Measurements from ENCODE around the gene DUSP2.

- TF ChIP-seq, protein P1, sequence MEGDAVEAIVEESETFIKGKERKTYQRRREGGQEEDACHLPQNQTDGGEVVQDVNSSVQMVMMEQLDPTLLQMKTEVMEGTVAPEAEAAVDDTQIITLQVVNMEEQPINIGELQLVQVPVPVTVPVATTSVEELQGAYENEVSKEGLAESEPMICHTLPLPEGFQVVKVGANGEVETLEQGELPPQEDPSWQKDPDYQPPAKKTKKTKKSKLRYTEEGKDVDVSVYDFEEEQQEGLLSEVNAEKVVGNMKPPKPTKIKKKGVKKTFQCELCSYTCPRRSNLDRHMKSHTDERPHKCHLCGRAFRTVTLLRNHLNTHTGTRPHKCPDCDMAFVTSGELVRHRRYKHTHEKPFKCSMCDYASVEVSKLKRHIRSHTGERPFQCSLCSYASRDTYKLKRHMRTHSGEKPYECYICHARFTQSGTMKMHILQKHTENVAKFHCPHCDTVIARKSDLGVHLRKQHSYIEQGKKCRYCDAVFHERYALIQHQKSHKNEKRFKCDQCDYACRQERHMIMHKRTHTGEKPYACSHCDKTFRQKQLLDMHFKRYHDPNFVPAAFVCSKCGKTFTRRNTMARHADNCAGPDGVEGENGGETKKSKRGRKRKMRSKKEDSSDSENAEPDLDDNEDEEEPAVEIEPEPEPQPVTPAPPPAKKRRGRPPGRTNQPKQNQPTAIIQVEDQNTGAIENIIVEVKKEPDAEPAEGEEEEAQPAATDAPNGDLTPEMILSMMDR (IDR thresholded peaks at IDR 0.05; ENCODE audit: low read depth, low read length), result no peak
- TF ChIP-seq MAX (IDR thresholded peaks at IDR 0.05; ENCODE audit: low read depth, low read length), result no peak
These were observed 36.5 kb downstream of the DUSP2 start for GRCh38 chr2:96108541-96109360.
